MCF 10A (cell line): ENCODE data around the gene NID2. TPM values are rescaled to one million over a fixed set of nuclear protein-coding genes. Genes with fewer than 3 reads are reported as not detected.
A peak's percentile ranks its signal among the peaks of the same experiment; 100 is the strongest.

ENCODE experiments used
- BruUV-seq: library from RNA; stranded (reverse); fragments of 400-500 nt; replicated peaks from 2 replicates; lab custom pipeline; 2021; lab: Mats Ljungman, UMichigan
- CTCF ChIA-PET: fragments of 300-600 bp; sonication (Branson Sonifier 250); formaldehyde crosslinking; extraction: SDS; loops from one replicate; lab custom pipeline; 2021; ENCODE audit warnings: antibody characterized with exemption, inconsistent platforms; lab: Yijun Ruan, JAX
- POLR2A ChIA-PET: fragments of 300-600, 350-650 bp; sonication (Branson Sonifier 250); formaldehyde crosslinking; extraction: SDS; loops from one replicate; lab custom pipeline; 2020; ENCODE audit warnings: antibody characterized with exemption, inconsistent platforms; lab: Yijun Ruan, JAX
- DNase-seq: peaks from one replicate; pipeline ENCODE4 v3.0.0-alpha.2; 2018; ENCODE audit not compliant: unreplicated experiment
- H3K27ac Mint-ChIP-seq: one replicate; pipeline ENCODE4 v1.8.0; 2022; ENCODE audit warnings: mild to moderate bottlenecking, low read depth, mixed read lengths; ENCODE audit not compliant: unreplicated experiment
- H3K27me3 Mint-ChIP-seq: one replicate; pipeline ENCODE4 v1.8.0; 2022; ENCODE audit warnings: mixed read lengths; ENCODE audit not compliant: insufficient read depth, unreplicated experiment
- H3K36me3 Mint-ChIP-seq: one replicate; pipeline ENCODE4 v1.8.0; 2022; ENCODE audit warnings: mild to moderate bottlenecking, moderate library complexity, mixed read lengths; ENCODE audit not compliant: insufficient read depth, unreplicated experiment
- H3K4me1 Mint-ChIP-seq: one replicate; pipeline ENCODE4 v1.8.0; 2022; ENCODE audit warnings: mixed read lengths; ENCODE audit not compliant: insufficient read depth, unreplicated experiment
- H3K4me3 Mint-ChIP-seq: one replicate; pipeline ENCODE4 v1.8.0; 2022; ENCODE audit warnings: mild to moderate bottlenecking, moderate library complexity, mixed read lengths; ENCODE audit not compliant: unreplicated experiment
- H3K9me3 Mint-ChIP-seq: one replicate; pipeline ENCODE4 v1.8.0; 2022; ENCODE audit warnings: mixed read lengths; ENCODE audit not compliant: unreplicated experiment
- CTCF ChIP-seq: fragments of 200-600 bp; IDR thresholded peaks from one replicate; pipeline ENCODE4 v1.8.0; 2022; ENCODE audit warnings: antibody characterized with exemption, mild to moderate bottlenecking; ENCODE audit not compliant: unreplicated experiment
- intact Hi-C: fragments of 100-400 bp; cut with micrococcal nuclease; formaldehyde crosslinking; loops from 2 replicates; pipeline ENCODE4 v1.14.1; 2022
- total RNA-seq: library from RNA; stranded (reverse); gene quantifications from 2 replicates; pipeline ENCODE4 v1.2.3, GENCODE V29; 2022

The NID2 gene
- total RNA-seq, 1 experiment from 2014 or later: not detected

- peaks cover 13% of the 10 kb centered on the region for H3K9me3 Mint-ChIP-seq
- peak overlapping the region; percentile 82 for H3K27ac Mint-ChIP-seq
- BruUV-seq: no TSS peak
- no peaks in the 10 kb centered on the region for H3K27me3 Mint-ChIP-seq
- intact Hi-C loops: no loop called here
- TF ChIP-seq CTCF: no peak
- H3K36me3 Mint-ChIP-seq: peaks cover 6% of the 10 kb centered on the region
- POLR2A ChIA-PET: interaction anchor here (0.5 to 2.1 kb wide), 11 partner anchors 9 to 472 kb away, joined by 3 to 10 read pairs (median 3); partner anchors contain the start of genes NID2 and TXNDC16
- peak; percentile 63 for DNase-seq
- no peak overlapping the region for H3K4me3 Mint-ChIP-seq
- CTCF ChIA-PET: interaction anchor here (0.6 to 3.8 kb wide), 10 partner anchors 8 to 416 kb away, joined by 3 to 15 read pairs (median 4); no protein-coding TSS in a partner anchor
- peaks cover 42% of the 10 kb centered on the region for H3K4me1 Mint-ChIP-seq
Observed at GRCh38 chr14:52080158-52080800, 11.4 kb upstream of the NID2 start.

GRCh38 chr14:52079239-52079959 lies 10.5 kb upstream of the NID2 start:
- TF ChIP-seq CTCF: no peak
- ChIA-PET CTCF (interaction anchor here (0.6 to 3.8 kb wide), 5 partner anchors 9 to 415 kb away, joined by 3 to 15 read pairs (median 4); no protein-coding TSS in a partner anchor), POLR2A (interaction anchor here (1.0 to 2.1 kb wide), 3 partner anchors 11 to 200 kb away, joined by 3 to 10 read pairs (median 3); partner anchors contain the start of gene NID2)
- peaks cover 6% of the 10 kb centered on the region for H3K36me3 Mint-ChIP-seq
- intact Hi-C loops: no loop called here
- H3K4me3 Mint-ChIP-seq: no peak overlapping the region
- H3K27ac Mint-ChIP-seq: peak overlapping the region; percentile 82
- no peaks in the 10 kb centered on the region for H3K27me3 Mint-ChIP-seq
- peaks cover 5% of the 10 kb centered on the region for H3K9me3 Mint-ChIP-seq
- H3K4me1 Mint-ChIP-seq: peaks cover 42% of the 10 kb centered on the region
- DNase-seq: no peak
- no TSS peak for BruUV-seq

- intact Hi-C loops: no loop called here
- DNase-seq: no peak
- POLR2A ChIA-PET: no interaction called here
Observed at GRCh38 chr14:52078721-52079120, 9.9 kb upstream of the NID2 start.

More at GRCh38 chr14:52078721-52079120, 9.9 kb upstream of the NID2 start:
- Mint-ChIP-seq H3K4me1 (peaks cover 48% of the 10 kb centered on the region), H3K4me3 (no peak overlapping the region), H3K27ac (no peak overlapping the region), H3K27me3 (no peaks in the 10 kb centered on the region), H3K36me3 (peaks cover 6% of the 10 kb centered on the region), H3K9me3 (no peaks in the 10 kb centered on the region)
- no TSS peak for BruUV-seq
- CTCF ChIA-PET: no interaction called here
- TF ChIP-seq CTCF: no peak
